BLaER1 (cell line): ENCODE measurements around the gene KRTAP10-5.
"Not testable (repeated sequence)": the region's sequence is repeated elsewhere in the genome, so short reads cannot be mapped to it uniquely, and the experiment has no call there.

Source experiments
- H3K27ac ChIP-seq: shearing (Covaris generic); formaldehyde crosslinking; 2 replicates; pipeline ENCODE4 v1.8.1; 2022
- H3K27me3 ChIP-seq: shearing (Covaris generic); formaldehyde crosslinking; 2 replicates; pipeline ENCODE4 v1.8.1; 2022
- H3K36me3 ChIP-seq: shearing (Covaris generic); formaldehyde crosslinking; 2 replicates; pipeline ENCODE4 v1.8.1; 2022
- H3K4me1 ChIP-seq: shearing (Covaris generic); formaldehyde crosslinking; 2 replicates; pipeline ENCODE4 v1.8.1; 2022
- H3K4me2 ChIP-seq: shearing (Covaris generic); formaldehyde crosslinking; 2 replicates; pipeline ENCODE4 v1.8.1; 2022
- H3K4me3 ChIP-seq: shearing (Covaris generic); formaldehyde crosslinking; 2 replicates; pipeline ENCODE4 v1.8.1; 2022
- H3K9ac ChIP-seq: shearing (Covaris generic); formaldehyde crosslinking; 2 replicates; pipeline ENCODE4 v1.8.1; 2022
- H3K9me3 ChIP-seq: shearing (Covaris generic); formaldehyde crosslinking; 2 replicates; pipeline ENCODE4 v1.8.1; 2022
- H4K20me1 ChIP-seq: shearing (Covaris generic); formaldehyde crosslinking; 2 replicates; pipeline ENCODE4 v1.8.1; 2022
- Cebpa-rat ChIP-seq: shearing (Covaris generic); IDR thresholded peaks from 2 replicates; pipeline ENCODE4 v1.8.1; 2022

KRTAP10-5 gene

GRCh38 chr21:44578371-44579055, 1.9 kb downstream of the KRTAP10-5 start:
- H3K9ac ChIP-seq: no peak overlapping the region
- TF ChIP-seq Cebpa-rat: no peak
- no peaks in the 10 kb centered on the region for H3K27me3 ChIP-seq
- H3K4me2 ChIP-seq: no peak overlapping the region
- no peak overlapping the region for H3K4me3 ChIP-seq
- H4K20me1 ChIP-seq: no peaks in the 10 kb centered on the region
- peaks cover 64% of the 10 kb centered on the region for H3K9me3 ChIP-seq
- H3K36me3 ChIP-seq: no peaks in the 10 kb centered on the region
- H3K27ac ChIP-seq: no peak overlapping the region
- peaks cover 14% of the 10 kb centered on the region for H3K4me1 ChIP-seq

- Histone ChIP-seq H3K4me3 (no peak overlapping the region), H3K4me2 (no peak overlapping the region), H3K4me1 (no peaks in the 10 kb centered on the region), H3K27me3 (no peaks in the 10 kb centered on the region), H3K9me3 (peaks cover 58% of the 10 kb centered on the region), H3K27ac (no peak overlapping the region), H4K20me1 (no peaks in the 10 kb centered on the region), H3K36me3 (no peaks in the 10 kb centered on the region), H3K9ac (no peak overlapping the region)
- TF ChIP-seq Cebpa-rat: no peak
Measured at GRCh38 chr21:44576025-44576420, 4.4 kb downstream of the KRTAP10-5 start.

- H3K4me2 ChIP-seq: no peak overlapping the region
- H3K27ac ChIP-seq: no peak overlapping the region
- H3K36me3 ChIP-seq: no peaks in the 10 kb centered on the region
- H3K9ac ChIP-seq: no peak overlapping the region
- H4K20me1 ChIP-seq: no peaks in the 10 kb centered on the region
- H3K27me3 ChIP-seq: no peaks in the 10 kb centered on the region
- no peak overlapping the region for H3K4me3 ChIP-seq
- no peaks in the 10 kb centered on the region for H3K4me1 ChIP-seq
- no peak for TF ChIP-seq Cebpa-rat
- H3K9me3 ChIP-seq: peaks cover 56% of the 10 kb centered on the region
Measured at GRCh38 chr21:44575307-44576024, 4.9 kb downstream of the KRTAP10-5 start.

- Histone ChIP-seq H4K20me1 (no peaks in the 10 kb centered on the region), H3K4me2 (no peak overlapping the region), H3K36me3 (no peaks in the 10 kb centered on the region), H3K4me1 (no peaks in the 10 kb centered on the region), H3K4me3 (no peak overlapping the region), H3K27me3 (no peaks in the 10 kb centered on the region), H3K9ac (no peak overlapping the region), H3K9me3 (peaks cover 51% of the 10 kb centered on the region), H3K27ac (no peak overlapping the region)
- no peak for TF ChIP-seq Cebpa-rat
Measured at GRCh38 chr21:44574457-44575306, 5.7 kb downstream of the KRTAP10-5 start.

- not testable (repeated sequence) for H3K27me3 ChIP-seq, H3K4me3 ChIP-seq, H3K9ac ChIP-seq, H3K36me3 ChIP-seq, H3K27ac ChIP-seq, H3K4me1 ChIP-seq, H4K20me1 ChIP-seq, H3K4me2 ChIP-seq
- H3K9me3 ChIP-seq: peaks cover 42% of the 10 kb centered on the region
Measured at GRCh38 chr21:44573630-44574456, 6.6 kb downstream of the KRTAP10-5 start, which contains the start of gene KRTAP10-4. KRTAP10-4 (plus strand) TSS chr21:44573729; CDS start chr21:44573759, 30 bp downstream.

GRCh38 chr21:44572959-44573583, 7.3 kb downstream of the KRTAP10-5 start:
- no peak overlapping the region for H3K4me3 ChIP-seq
- no peaks in the 10 kb centered on the region for H3K27me3 ChIP-seq
- H4K20me1 ChIP-seq: no peaks in the 10 kb centered on the region
- H3K27ac ChIP-seq: no peak overlapping the region
- H3K36me3 ChIP-seq: no peaks in the 10 kb centered on the region
- no peak overlapping the region for H3K4me2 ChIP-seq
- peaks cover 35% of the 10 kb centered on the region for H3K9me3 ChIP-seq
- no peak overlapping the region for H3K9ac ChIP-seq
- no peak for TF ChIP-seq Cebpa-rat
- peaks cover 5% of the 10 kb centered on the region for H3K4me1 ChIP-seq

DNA sequence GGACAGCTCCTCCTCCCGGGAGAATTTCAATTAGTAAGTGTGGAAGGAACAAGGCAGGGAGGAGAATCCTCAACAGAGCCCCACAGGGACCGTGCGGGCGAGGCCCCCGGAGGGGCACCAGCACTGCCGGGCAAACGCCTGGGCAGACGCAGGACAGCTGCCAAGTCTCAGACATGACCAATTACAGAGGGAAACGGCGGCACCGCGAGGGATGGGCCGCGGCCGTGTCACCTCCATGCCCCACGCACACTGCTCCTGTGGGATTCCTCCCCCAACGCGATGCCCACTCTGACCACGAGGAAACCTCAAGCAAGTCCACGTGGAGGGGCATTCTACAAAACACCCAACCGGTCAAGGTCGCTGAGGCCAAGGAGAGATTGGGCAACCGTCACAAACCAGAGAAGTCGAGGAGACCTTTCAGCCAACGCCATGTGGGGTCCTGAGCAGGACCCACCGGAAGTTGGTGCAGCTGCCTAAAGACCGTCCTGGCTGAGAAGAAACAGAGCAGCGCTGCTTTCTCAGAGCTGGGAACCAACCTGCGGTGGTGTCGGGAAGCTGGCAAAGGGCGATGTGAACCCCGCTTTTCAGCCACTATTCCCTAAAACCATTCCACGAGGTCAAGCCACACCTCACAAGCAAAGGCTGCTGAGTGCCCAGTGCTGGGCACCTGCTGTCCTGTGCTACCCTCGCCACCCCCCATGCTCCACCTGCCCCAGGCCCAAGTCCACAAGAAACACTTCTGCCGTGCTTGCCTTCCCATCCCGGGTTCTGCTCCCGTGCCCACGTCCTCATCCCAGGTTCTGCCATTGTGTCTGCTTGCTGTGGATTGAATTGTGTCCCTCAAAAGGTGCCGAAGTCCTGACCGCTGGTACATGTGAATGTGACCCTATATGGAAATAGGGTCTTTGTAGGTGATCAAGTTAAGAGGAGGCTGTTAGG, 8.3 kb downstream of the KRTAP10-5 start:
- H4K20me1 ChIP-seq: no peaks in the 10 kb centered on the region
- no peak overlapping the region for H3K4me2 ChIP-seq
- peaks cover 25% of the 10 kb centered on the region for H3K9me3 ChIP-seq
- H3K36me3 ChIP-seq: no peaks in the 10 kb centered on the region
- peaks cover 5% of the 10 kb centered on the region for H3K4me1 ChIP-seq
- H3K27ac ChIP-seq: no peak overlapping the region
- H3K9ac ChIP-seq: no peak overlapping the region
- TF ChIP-seq Cebpa-rat: no peak
- no peak overlapping the region for H3K4me3 ChIP-seq
- no peaks in the 10 kb centered on the region for H3K27me3 ChIP-seq

- Histone ChIP-seq H3K27me3 (no peaks in the 10 kb centered on the region), H3K4me3 (no peak overlapping the region), H3K9ac (no peak overlapping the region), H4K20me1 (no peaks in the 10 kb centered on the region), H3K27ac (no peak overlapping the region), H3K4me2 (no peak overlapping the region), H3K36me3 (no peaks in the 10 kb centered on the region), H3K4me1 (peaks cover 5% of the 10 kb centered on the region), H3K9me3 (peaks cover 17% of the 10 kb centered on the region)
- no peak for TF ChIP-seq Cebpa-rat
Measured at GRCh38 chr21:44571296-44571695, 9.1 kb downstream of the KRTAP10-5 start.
